ENCODE results near the gene ADAM15. TPM values are rescaled to one million over a fixed set of nuclear protein-coding genes. Genes with fewer than 3 reads are reported as not detected.

Gene ADAM15
- total RNA-seq, 1 donor from 2014 or later: 15.7 TPM

GRCh38 chr1:155016231-155016831 lies 34.8 kb upstream of the ADAM15 start:
- H3K27ac Mint-ChIP-seq: peak overlapping the region; percentile 85
- peaks cover 5% of the 10 kb centered on the region for H4K20me1 ChIP-seq (ENCODE audit: low read depth)
- TF ChIP-seq EZH2 (IDR thresholded peaks at IDR 0.05): no peak
- peaks cover 2% of the 10 kb centered on the region for H3K36me3 Mint-ChIP-seq
- H3K27ac ChIP-seq: no peak overlapping the region
- peaks cover 11% of the 10 kb centered on the region for H3K27me3 Mint-ChIP-seq (ENCODE audit: insufficient read depth, low read depth)
- H3F3A ChIP-seq (ENCODE audit: low read depth): peaks cover 30% of the 10 kb centered on the region
- H2AFZ ChIP-seq (replicated peaks): no peak overlapping the region
- no peak overlapping the region for H3K4me3 Mint-ChIP-seq
- H3K4me1 Mint-ChIP-seq: peaks cover 39% of the 10 kb centered on the region
- no peaks in the 10 kb centered on the region for H3K9me3 Mint-ChIP-seq
- H3K9me3 ChIP-seq (ENCODE audit: low read depth): no peaks in the 10 kb centered on the region
- H3K4me2 ChIP-seq: peak overlapping the region; percentile 58
- H3K79me2 ChIP-seq (ENCODE audit: low read depth): peaks cover 12% of the 10 kb centered on the region
- no peak overlapping the region for H3K9ac ChIP-seq
- peaks cover 38% of the 10 kb centered on the region for H3K4me1 ChIP-seq
- H3K27me3 ChIP-seq: no peaks in the 10 kb centered on the region
- H3K36me3 ChIP-seq: no peaks in the 10 kb centered on the region
- DNase-seq (ENCODE audit: low spot score): no peak
- H3K4me3 ChIP-seq: no peak overlapping the region

- DNase-seq (ENCODE audit: low spot score): peak; percentile 95
- H3K27ac ChIP-seq: peak overlapping the region; percentile 66
- H3K27me3 Mint-ChIP-seq (ENCODE audit: insufficient read depth, low read depth): peaks cover 14% of the 10 kb centered on the region
- TF ChIP-seq EZH2phosphoT487 (IDR thresholded peaks at IDR 0.05) (no peak), CTCF (IDR thresholded peaks at IDR 0.05) (peak; percentile 98)
- no peak overlapping the region for H3K27ac Mint-ChIP-seq
- peak overlapping the region; percentile 44 for H3K4me3 ChIP-seq
- no peak overlapping the region for H2AFZ ChIP-seq (replicated peaks)
- H3K9me3 Mint-ChIP-seq: no peaks in the 10 kb centered on the region
- peaks cover 12% of the 10 kb centered on the region for H3K79me2 ChIP-seq (ENCODE audit: low read depth)
- H3K4me2 ChIP-seq: peak overlapping the region; percentile 58
- peaks cover 31% of the 10 kb centered on the region for H3K4me1 ChIP-seq
- H4K20me1 ChIP-seq (ENCODE audit: low read depth): peaks cover 5% of the 10 kb centered on the region
- H3K4me3 Mint-ChIP-seq: peak overlapping the region; percentile 79
- H3K36me3 Mint-ChIP-seq: peaks cover 2% of the 10 kb centered on the region
- H3K9ac ChIP-seq: no peak overlapping the region
- H3F3A ChIP-seq (ENCODE audit: low read depth): peaks cover 29% of the 10 kb centered on the region
- no peaks in the 10 kb centered on the region for H3K27me3 ChIP-seq
- peaks cover 35% of the 10 kb centered on the region for H3K4me1 Mint-ChIP-seq
- H3K36me3 ChIP-seq: no peaks in the 10 kb centered on the region
- no peaks in the 10 kb centered on the region for H3K9me3 ChIP-seq (ENCODE audit: low read depth)
Observed at GRCh38 chr1:155017041-155017945, 33.8 kb upstream of the ADAM15 start.

- Histone ChIP-seq H3K27ac (no peak overlapping the region), H3K4me1 (peaks cover 26% of the 10 kb centered on the region), H3K9me3 (ENCODE audit: low read depth) (no peaks in the 10 kb centered on the region), H3K4me2 (peak overlapping the region; percentile 58), H3K9ac (no peak overlapping the region), H3K36me3 (no peaks in the 10 kb centered on the region), H3K4me3 (peak overlapping the region; percentile 44), H2AFZ (replicated peaks) (no peak overlapping the region), H3K79me2 (ENCODE audit: low read depth) (peaks cover 5% of the 10 kb centered on the region), H3F3A (ENCODE audit: low read depth) (peaks cover 25% of the 10 kb centered on the region), H3K27me3 (no peaks in the 10 kb centered on the region), H4K20me1 (ENCODE audit: low read depth) (peaks cover 5% of the 10 kb centered on the region)
- H3K27ac Mint-ChIP-seq: no peak overlapping the region
- peaks cover 14% of the 10 kb centered on the region for H3K27me3 Mint-ChIP-seq (ENCODE audit: insufficient read depth, low read depth)
- peaks cover 29% of the 10 kb centered on the region for H3K4me1 Mint-ChIP-seq
- no peak for TF ChIP-seq EZH2 (IDR thresholded peaks at IDR 0.05)
- TF ChIP-seq CTCF (IDR thresholded peaks at IDR 0.05): no peak
- TF ChIP-seq EZH2phosphoT487 (IDR thresholded peaks at IDR 0.05): no peak
- H3K4me3 Mint-ChIP-seq: peak overlapping the region; percentile 79
- no peak for DNase-seq (ENCODE audit: low spot score)
- peaks cover 2% of the 10 kb centered on the region for H3K36me3 Mint-ChIP-seq
- H3K9me3 Mint-ChIP-seq: no peaks in the 10 kb centered on the region
Observed at GRCh38 chr1:155017946-155018316, 33.2 kb upstream of the ADAM15 start.

Measured in neural progenitor cell (in vitro differentiated cells).